SK-MEL-5 (cell line): ENCODE results near the gene GATA6. TPM values are rescaled to one million over a fixed set of nuclear protein-coding genes. Genes with fewer than 3 reads are reported as not detected.

Experiments used
- small RNA-seq, 2 experiments: library from RNA; depleted of rRNA; stranded (forward); fragments of <200 nt; gene quantifications; one replicate each; pipeline ENCODE3, GENCODE V24; 2014
- total RNA-seq: library from RNA; depleted of rRNA; stranded (reverse); fragments of >200 nt; shearing (Covaris generic); gene quantifications from 2 replicates; pipeline ENCODE4 v1.2.3, GENCODE V29; 2014; rRNA removed

The GATA6 gene
- total RNA-seq, 1 experiment from 2014 or later = 2.1 TPM

Small RNAs within 50 kb of the gene (small RNA-seq; reads per million reads assigned to genes)
- gene RNU6-702P = 0 reads per million in 2 experiments
- 0 reads per million in 2 experiments for gene RNU6ATAC20P

Other genes starting within 250 kb of the GATA6 start
- gene CTAGE1, start 248.3 kb downstream of the GATA6 start, total RNA-seq = 0.03 TPM in 1 of 2 replicates, not detected in the other